ENCODE results near the gene SLC10A6. TPM values are rescaled to one million over a fixed set of nuclear protein-coding genes. Genes with fewer than 3 reads are reported as not detected.
A peak's percentile ranks its signal among the peaks of the same experiment; 100 is the strongest.

The SLC10A6 gene
- total and polyA plus RNA-seq, 9 of the 15 experiments (the other 6 are each of a cell fraction or from before 2014, with no cell fraction given) = not detected

DNA sequence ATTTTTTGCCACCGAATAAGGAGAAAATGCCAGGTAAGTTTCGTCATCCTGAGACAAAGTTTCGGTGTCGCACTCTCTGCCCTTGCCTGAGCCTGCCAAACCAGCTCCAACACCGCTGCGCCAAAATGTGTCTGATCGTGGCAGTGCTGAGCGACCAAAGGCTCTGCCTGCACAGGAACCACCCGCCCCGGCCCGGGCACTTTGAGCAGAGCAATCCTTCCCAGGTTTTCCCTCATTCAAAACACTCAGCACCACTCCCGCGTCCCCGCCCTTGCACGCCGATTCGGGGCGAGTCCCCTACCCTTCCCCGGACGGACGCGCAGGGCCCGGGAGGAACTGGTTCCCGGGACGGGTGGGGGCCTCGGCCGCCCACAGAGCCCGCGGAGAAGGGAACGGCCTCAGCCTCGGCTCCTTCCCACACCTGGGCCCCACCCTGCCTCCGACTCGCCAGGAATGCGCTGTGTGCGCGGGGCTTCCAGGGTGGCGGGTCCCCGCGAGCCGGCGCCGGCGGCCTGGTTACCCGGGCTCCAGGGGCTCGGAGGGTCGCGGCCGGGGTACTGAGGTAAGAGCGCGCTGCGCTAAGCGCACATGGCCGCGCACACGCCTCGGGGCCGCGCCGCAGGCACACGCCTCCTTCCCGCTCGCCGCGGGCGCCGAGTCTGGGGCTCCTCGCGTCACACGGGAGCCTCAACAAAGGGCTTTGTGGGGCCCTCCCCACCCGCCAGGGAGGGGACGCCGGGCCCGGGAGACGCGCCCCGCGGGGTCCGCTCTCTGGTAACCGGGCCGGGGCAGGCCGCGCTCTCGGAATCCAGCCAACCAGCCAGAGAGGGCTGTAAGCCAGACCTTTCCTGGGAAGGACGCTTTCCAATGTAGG lies 42.8 kb upstream of the SLC10A6 start, which contains the start of gene C4orf36 (continued):
- TF ChIP-seq, protein P1, sequence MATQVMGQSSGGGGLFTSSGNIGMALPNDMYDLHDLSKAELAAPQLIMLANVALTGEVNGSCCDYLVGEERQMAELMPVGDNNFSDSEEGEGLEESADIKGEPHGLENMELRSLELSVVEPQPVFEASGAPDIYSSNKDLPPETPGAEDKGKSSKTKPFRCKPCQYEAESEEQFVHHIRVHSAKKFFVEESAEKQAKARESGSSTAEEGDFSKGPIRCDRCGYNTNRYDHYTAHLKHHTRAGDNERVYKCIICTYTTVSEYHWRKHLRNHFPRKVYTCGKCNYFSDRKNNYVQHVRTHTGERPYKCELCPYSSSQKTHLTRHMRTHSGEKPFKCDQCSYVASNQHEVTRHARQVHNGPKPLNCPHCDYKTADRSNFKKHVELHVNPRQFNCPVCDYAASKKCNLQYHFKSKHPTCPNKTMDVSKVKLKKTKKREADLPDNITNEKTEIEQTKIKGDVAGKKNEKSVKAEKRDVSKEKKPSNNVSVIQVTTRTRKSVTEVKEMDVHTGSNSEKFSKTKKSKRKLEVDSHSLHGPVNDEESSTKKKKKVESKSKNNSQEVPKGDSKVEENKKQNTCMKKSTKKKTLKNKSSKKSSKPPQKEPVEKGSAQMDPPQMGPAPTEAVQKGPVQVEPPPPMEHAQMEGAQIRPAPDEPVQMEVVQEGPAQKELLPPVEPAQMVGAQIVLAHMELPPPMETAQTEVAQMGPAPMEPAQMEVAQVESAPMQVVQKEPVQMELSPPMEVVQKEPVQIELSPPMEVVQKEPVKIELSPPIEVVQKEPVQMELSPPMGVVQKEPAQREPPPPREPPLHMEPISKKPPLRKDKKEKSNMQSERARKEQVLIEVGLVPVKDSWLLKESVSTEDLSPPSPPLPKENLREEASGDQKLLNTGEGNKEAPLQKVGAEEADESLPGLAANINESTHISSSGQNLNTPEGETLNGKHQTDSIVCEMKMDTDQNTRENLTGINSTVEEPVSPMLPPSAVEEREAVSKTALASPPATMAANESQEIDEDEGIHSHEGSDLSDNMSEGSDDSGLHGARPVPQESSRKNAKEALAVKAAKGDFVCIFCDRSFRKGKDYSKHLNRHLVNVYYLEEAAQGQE (IDR thresholded peaks at IDR 0.05; ENCODE audit: borderline replicate concordance) = peak; percentile 51; the same call in 1 of the 2 replicates
- TF ChIP-seq, protein P1 (CRISPR knock-in tag; IDR thresholded peaks at IDR 0.05; ENCODE audit: low read depth) = no peak
- TF ChIP-seq FOXA3 (CRISPR knock-in tag; conservative IDR thresholded peaks at IDR 0.05 in 1 of 2, IDR thresholded peaks at IDR 0.05 in 1 of 2) (peak in 1 of 2 experiments; percentile 56; a peak in 1 of 4 replicates), ZNF124 (CRISPR knock-in tag; IDR thresholded peaks at IDR 0.05) (peak; percentile 83; the same call in 1 of the 2 replicates), TEAD1 (CRISPR knock-in tag; IDR thresholded peaks at IDR 0.05) (peak in 1 of 2 experiments; percentile 60; a peak in 2 of 4 replicates), ZNF224 (CRISPR knock-in tag; IDR thresholded peaks at IDR 0.05) (peak; percentile 73; the same call in 1 of the 2 replicates), ARHGAP35 (IDR thresholded peaks at IDR 0.05; ENCODE audit: partially characterized antibody) (no peak)
- TF ChIP-seq, protein P2, sequence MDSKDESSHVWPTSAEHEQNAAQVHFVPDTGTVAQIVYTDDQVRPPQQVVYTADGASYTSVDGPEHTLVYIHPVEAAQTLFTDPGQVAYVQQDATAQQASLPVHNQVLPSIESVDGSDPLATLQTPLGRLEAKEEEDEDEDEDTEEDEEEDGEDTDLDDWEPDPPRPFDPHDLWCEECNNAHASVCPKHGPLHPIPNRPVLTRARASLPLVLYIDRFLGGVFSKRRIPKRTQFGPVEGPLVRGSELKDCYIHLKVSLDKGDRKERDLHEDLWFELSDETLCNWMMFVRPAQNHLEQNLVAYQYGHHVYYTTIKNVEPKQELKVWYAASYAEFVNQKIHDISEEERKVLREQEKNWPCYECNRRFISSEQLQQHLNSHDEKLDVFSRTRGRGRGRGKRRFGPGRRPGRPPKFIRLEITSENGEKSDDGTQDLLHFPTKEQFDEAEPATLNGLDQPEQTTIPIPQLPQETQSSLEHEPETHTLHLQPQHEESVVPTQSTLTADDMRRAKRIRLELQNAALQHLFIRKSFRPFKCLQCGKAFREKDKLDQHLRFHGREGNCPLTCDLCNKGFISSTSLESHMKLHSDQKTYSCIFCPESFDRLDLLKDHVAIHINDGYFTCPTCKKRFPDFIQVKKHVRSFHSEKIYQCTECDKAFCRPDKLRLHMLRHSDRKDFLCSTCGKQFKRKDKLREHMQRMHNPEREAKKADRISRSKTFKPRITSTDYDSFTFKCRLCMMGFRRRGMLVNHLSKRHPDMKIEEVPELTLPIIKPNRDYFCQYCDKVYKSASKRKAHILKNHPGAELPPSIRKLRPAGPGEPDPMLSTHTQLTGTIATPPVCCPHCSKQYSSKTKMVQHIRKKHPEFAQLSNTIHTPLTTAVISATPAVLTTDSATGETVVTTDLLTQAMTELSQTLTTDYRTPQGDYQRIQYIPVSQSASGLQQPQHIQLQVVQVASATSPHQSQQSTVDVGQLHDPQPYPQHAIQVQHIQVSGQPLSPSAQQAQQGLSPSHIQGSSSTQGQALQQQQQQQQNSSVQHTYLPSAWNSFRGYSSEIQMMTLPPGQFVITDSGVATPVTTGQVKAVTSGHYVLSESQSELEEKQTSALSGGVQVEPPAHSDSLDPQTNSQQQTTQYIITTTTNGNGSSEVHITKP (IDR thresholded peaks at IDR 0.05; ENCODE audit: partially characterized antibody) = no peak
